Measurements from ENCODE around the gene GJE1.

GJE1 gene

DNA sequence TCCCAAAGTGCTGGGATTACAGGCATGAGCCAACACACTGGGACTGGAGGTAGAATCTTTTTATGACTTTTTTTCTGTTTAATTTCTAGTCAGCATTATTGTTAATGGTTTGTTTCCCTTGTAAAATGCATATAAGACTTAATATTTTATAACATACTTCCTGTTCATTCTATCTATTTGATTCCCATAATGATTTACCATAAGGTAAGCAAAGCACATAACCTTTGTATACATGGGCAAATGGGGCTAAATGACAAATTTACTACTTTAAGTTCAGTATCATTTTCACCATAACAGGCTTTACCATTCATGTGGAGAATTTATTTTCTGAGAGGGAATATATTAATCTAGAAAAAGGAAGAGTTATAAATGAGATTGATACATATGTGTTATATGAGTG, 38.6 kb downstream of the GJE1 start:
- Histone ChIP-seq H3K79me1 (ENCODE audit: low read depth, low read length) (no peaks in the 10 kb centered on the region), H2AFZ (ENCODE audit: low read length) (no peak overlapping the region), H3K4me1 (ENCODE audit: control insufficient read depth in 2 of 2, insufficient read depth in 1 of 2, low read depth in 1 of 2, low read length in 2 of 2) (no peaks in the 10 kb centered on the region), H3K27ac (replicated peaks; ENCODE audit: low read length) (no peak overlapping the region), H4K8ac (ENCODE audit: low read depth, low read length) (no peak overlapping the region), H3K14ac (ENCODE audit: low read length) (no peak overlapping the region), H2BK15ac (ENCODE audit: low read length) (no peak overlapping the region), H2BK120ac (ENCODE audit: low read depth, low read length) (no peak overlapping the region), H4K91ac (ENCODE audit: low read depth, low read length, poor library complexity) (no peak overlapping the region), H3K27me3 (ENCODE audit: control insufficient read depth in 3 of 3, insufficient read depth in 3 of 3, low read depth in 1 of 3, low read length in 3 of 3) (no peaks in the 10 kb centered on the region), H3K9me3 (replicated peaks in 1 of 2; ENCODE audit: control insufficient read depth in 2 of 2, insufficient read depth in 1 of 2, low read depth in 1 of 2, low read length in 2 of 2) (no peaks in the 10 kb centered on the region), H2BK5ac (ENCODE audit: low read length) (no peak overlapping the region), H2AK5ac (ENCODE audit: low read depth, low read length) (no peak overlapping the region), H2BK12ac (ENCODE audit: low read length) (no peak overlapping the region), H3K9ac (ENCODE audit: low read depth, low read length, poor library complexity) (no peak overlapping the region), H3K18ac (ENCODE audit: low read length) (no peak overlapping the region), H3K4me3 (ENCODE audit: low read length in 2 of 2) (no peak overlapping the region), H3K23ac (ENCODE audit: low read depth, low read length, poor library complexity) (no peak overlapping the region), H3K4ac (ENCODE audit: low read length) (no peak overlapping the region), H3K36me3 (replicated peaks in 1 of 2; ENCODE audit: control insufficient read depth in 2 of 2, insufficient read depth in 2 of 2, low read length in 2 of 2) (peaks cover 8 to 91% of the 10 kb centered on the region in 2 donors), H3K4me2 (ENCODE audit: insufficient read depth, low read length, poor library complexity, severe bottlenecking) (no peak overlapping the region)
- no peak for DNase-seq (ENCODE audit: low spot score)

DNA sequence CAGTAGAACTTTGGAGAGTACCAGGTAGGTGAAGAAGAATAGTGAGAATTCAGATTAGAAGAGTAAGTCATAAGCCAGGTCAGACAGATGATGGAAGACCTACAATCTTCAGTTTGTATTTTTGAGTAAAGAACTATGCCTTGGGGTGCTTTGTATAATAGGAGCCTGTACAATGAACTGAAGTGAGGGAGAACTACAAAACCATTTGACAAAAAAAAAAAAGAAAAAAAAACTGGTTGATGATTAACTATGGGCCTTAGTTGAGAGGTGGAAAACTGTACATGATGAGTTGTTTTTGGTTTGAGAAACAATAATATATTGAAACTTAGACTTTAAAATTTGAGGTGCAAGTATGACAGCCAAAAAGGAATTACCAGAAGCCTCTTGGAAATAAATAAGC, 40.0 kb downstream of the GJE1 start:
- Histone ChIP-seq H2AFZ (ENCODE audit: low read length) (no peak overlapping the region), H4K8ac (ENCODE audit: low read depth, low read length) (no peak overlapping the region), H3K27me3 (ENCODE audit: control insufficient read depth in 3 of 3, insufficient read depth in 3 of 3, low read depth in 1 of 3, low read length in 3 of 3) (no peaks in the 10 kb centered on the region), H3K14ac (ENCODE audit: low read length) (no peak overlapping the region), H2BK12ac (ENCODE audit: low read length) (no peak overlapping the region), H3K4me2 (ENCODE audit: insufficient read depth, low read length, poor library complexity, severe bottlenecking) (no peak overlapping the region), H3K9me3 (replicated peaks in 1 of 2; ENCODE audit: control insufficient read depth in 2 of 2, insufficient read depth in 1 of 2, low read depth in 1 of 2, low read length in 2 of 2) (peaks cover 0 to 12% of the 10 kb centered on the region in 2 donors), H3K36me3 (replicated peaks in 1 of 2; ENCODE audit: control insufficient read depth in 2 of 2, insufficient read depth in 2 of 2, low read length in 2 of 2) (peaks cover 8 to 90% of the 10 kb centered on the region in 2 donors), H3K79me1 (ENCODE audit: low read depth, low read length) (no peaks in the 10 kb centered on the region), H3K27ac (replicated peaks; ENCODE audit: low read length) (no peak overlapping the region), H3K23ac (ENCODE audit: low read depth, low read length, poor library complexity) (no peak overlapping the region), H4K91ac (ENCODE audit: low read depth, low read length, poor library complexity) (no peak overlapping the region), H2BK15ac (ENCODE audit: low read length) (no peak overlapping the region), H3K4me1 (ENCODE audit: control insufficient read depth in 2 of 2, insufficient read depth in 1 of 2, low read depth in 1 of 2, low read length in 2 of 2) (no peaks in the 10 kb centered on the region), H3K4me3 (ENCODE audit: low read length in 2 of 2) (no peak overlapping the region), H2AK5ac (ENCODE audit: low read depth, low read length) (no peak overlapping the region), H2BK5ac (ENCODE audit: low read length) (no peak overlapping the region), H3K9ac (ENCODE audit: low read depth, low read length, poor library complexity) (no peak overlapping the region), H3K18ac (ENCODE audit: low read length) (no peak overlapping the region), H3K4ac (ENCODE audit: low read length) (no peak overlapping the region), H2BK120ac (ENCODE audit: low read depth, low read length) (no peak overlapping the region)
- no peak for DNase-seq (ENCODE audit: low spot score)

- DNase-seq (ENCODE audit: low spot score), result no peak
- no peak overlapping the region for H3K27ac ChIP-seq (replicated peaks; ENCODE audit: low read length)
- H2BK120ac ChIP-seq (ENCODE audit: low read depth, low read length), result no peak overlapping the region
- no peak overlapping the region for H3K14ac ChIP-seq (ENCODE audit: low read length)
- WGBS, 2 donors (ENCODE audit: extremely low coverage in 2 of 2, insufficient read length in 2 of 2, insufficient replicate concordance in 1 of 2), result no CpG with 5 or more reads among the region's 3 CpGs
- no peaks in the 10 kb centered on the region for H3K79me1 ChIP-seq (ENCODE audit: low read depth, low read length)
- H3K4me1 ChIP-seq (ENCODE audit: control insufficient read depth in 2 of 2, insufficient read depth in 1 of 2, low read depth in 1 of 2, low read length in 2 of 2), result no peaks in the 10 kb centered on the region
- no peak overlapping the region for H2AFZ ChIP-seq (ENCODE audit: low read length)
- no peak overlapping the region for H3K18ac ChIP-seq (ENCODE audit: low read length)
- no peak overlapping the region for H2BK15ac ChIP-seq (ENCODE audit: low read length)
- H3K27me3 ChIP-seq (ENCODE audit: control insufficient read depth in 3 of 3, insufficient read depth in 3 of 3, low read depth in 1 of 3, low read length in 3 of 3), result no peaks in the 10 kb centered on the region
- H3K9ac ChIP-seq (ENCODE audit: low read depth, low read length, poor library complexity), result no peak overlapping the region
- no peak overlapping the region for H2BK12ac ChIP-seq (ENCODE audit: low read length)
- peaks cover 8 to 89% of the 10 kb centered on the region in 2 donors for H3K36me3 ChIP-seq (replicated peaks in 1 of 2; ENCODE audit: control insufficient read depth in 2 of 2, insufficient read depth in 2 of 2, low read length in 2 of 2)
- no peak overlapping the region for H4K91ac ChIP-seq (ENCODE audit: low read depth, low read length, poor library complexity)
- no peak overlapping the region for H3K4me3 ChIP-seq (ENCODE audit: low read length in 2 of 2)
- peaks cover 0 to 18% of the 10 kb centered on the region in 2 donors for H3K9me3 ChIP-seq (replicated peaks in 1 of 2; ENCODE audit: control insufficient read depth in 2 of 2, insufficient read depth in 1 of 2, low read depth in 1 of 2, low read length in 2 of 2)
- no peak overlapping the region for H3K4ac ChIP-seq (ENCODE audit: low read length)
- H2BK5ac ChIP-seq (ENCODE audit: low read length), result no peak overlapping the region
- H2AK5ac ChIP-seq (ENCODE audit: low read depth, low read length), result no peak overlapping the region
- H4K8ac ChIP-seq (ENCODE audit: low read depth, low read length), result no peak overlapping the region
- H3K4me2 ChIP-seq (ENCODE audit: insufficient read depth, low read length, poor library complexity, severe bottlenecking), result no peak overlapping the region
- H3K23ac ChIP-seq (ENCODE audit: low read depth, low read length, poor library complexity), result no peak overlapping the region
These were observed 41.3 kb downstream of the GJE1 start for GRCh38 chr6:142173980-142174379.

- Histone ChIP-seq H2AFZ (ENCODE audit: low read length) (no peak overlapping the region), H4K91ac (ENCODE audit: low read depth, low read length, poor library complexity) (no peak overlapping the region), H3K27ac (replicated peaks; ENCODE audit: low read length) (no peak overlapping the region), H3K4me2 (ENCODE audit: insufficient read depth, low read length, poor library complexity, severe bottlenecking) (no peak overlapping the region), H3K14ac (ENCODE audit: low read length) (no peak overlapping the region), H3K4ac (ENCODE audit: low read length) (no peak overlapping the region), H2BK12ac (ENCODE audit: low read length) (no peak overlapping the region), H2AK5ac (ENCODE audit: low read depth, low read length) (no peak overlapping the region), H3K27me3 (ENCODE audit: control insufficient read depth in 3 of 3, insufficient read depth in 3 of 3, low read depth in 1 of 3, low read length in 3 of 3) (no peaks in the 10 kb centered on the region), H3K9ac (ENCODE audit: low read depth, low read length, poor library complexity) (peak overlapping the region; percentile 50), H3K4me1 (ENCODE audit: control insufficient read depth in 2 of 2, insufficient read depth in 1 of 2, low read depth in 1 of 2, low read length in 2 of 2) (no peaks in the 10 kb centered on the region), H3K23ac (ENCODE audit: low read depth, low read length, poor library complexity) (no peak overlapping the region), H2BK15ac (ENCODE audit: low read length) (no peak overlapping the region), H3K36me3 (replicated peaks in 1 of 2; ENCODE audit: control insufficient read depth in 2 of 2, insufficient read depth in 2 of 2, low read length in 2 of 2) (peaks cover 8 to 82% of the 10 kb centered on the region in 2 donors), H3K9me3 (replicated peaks in 1 of 2; ENCODE audit: control insufficient read depth in 2 of 2, insufficient read depth in 1 of 2, low read depth in 1 of 2, low read length in 2 of 2) (peaks cover 0 to 18% of the 10 kb centered on the region in 2 donors), H4K8ac (ENCODE audit: low read depth, low read length) (no peak overlapping the region), H2BK120ac (ENCODE audit: low read depth, low read length) (no peak overlapping the region), H3K4me3 (ENCODE audit: low read length in 2 of 2) (no peak overlapping the region), H3K79me1 (ENCODE audit: low read depth, low read length) (no peaks in the 10 kb centered on the region), H2BK5ac (ENCODE audit: low read length) (no peak overlapping the region), H3K18ac (ENCODE audit: low read length) (no peak overlapping the region)
- WGBS, 2 donors (ENCODE audit: extremely low coverage in 2 of 2, insufficient read length in 2 of 2, insufficient replicate concordance in 1 of 2), result no CpG with 5 or more reads among the region's 6 CpGs
- DNase-seq (ENCODE audit: low spot score), result no peak
These were observed 42.0 kb downstream of the GJE1 start for GRCh38 chr6:142174703-142175102.
